ENCODE results near the gene PLA2G2D.

Gene PLA2G2D

DNA sequence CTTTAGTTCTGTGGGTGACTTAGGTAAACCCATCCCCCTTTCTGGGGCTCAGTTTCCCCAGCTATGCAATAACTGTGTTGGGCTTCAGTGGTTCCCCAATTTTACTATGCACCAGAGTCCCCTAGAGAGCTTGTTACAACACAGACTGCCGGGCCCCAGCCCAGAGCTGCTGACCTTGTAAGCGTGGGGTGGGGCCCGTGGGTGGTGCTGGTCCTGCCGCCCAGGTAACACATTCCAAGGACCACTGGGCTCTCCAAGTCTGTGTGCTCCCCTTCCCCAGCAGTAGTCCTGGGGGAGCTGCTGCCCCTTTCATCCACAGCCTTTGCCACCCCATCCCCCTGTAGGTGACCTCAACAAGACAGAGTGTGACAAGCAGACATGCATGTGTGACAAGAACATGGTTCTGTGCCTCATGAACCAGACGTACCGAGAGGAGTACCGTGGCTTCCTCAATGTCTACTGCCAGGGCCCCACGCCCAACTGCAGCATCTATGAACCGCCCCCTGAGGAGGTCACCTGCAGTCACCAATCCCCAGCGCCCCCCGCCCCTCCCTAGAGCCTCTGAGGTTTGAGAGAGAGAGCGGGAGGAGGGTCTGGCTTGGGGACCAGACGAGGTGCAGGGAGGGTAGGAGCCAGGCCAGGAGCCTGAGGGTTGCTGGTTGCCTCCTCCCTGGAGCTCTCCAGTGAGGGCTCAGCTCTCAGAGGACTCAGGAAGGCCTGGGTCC lies 28.7 kb upstream of the PLA2G2D start:
- Mint-ChIP-seq H3K36me3 (ENCODE audit: low read depth) (no peaks in the 10 kb centered on the region), H3K27me3 (ENCODE audit: low read depth) (peaks cover 11% of the 10 kb centered on the region), H3K4me3 (no peak overlapping the region), H3K9me3 (no peaks in the 10 kb centered on the region), H3K27ac (no peak overlapping the region), H3K4me1 (peaks cover 8% of the 10 kb centered on the region)
- TF ChIP-seq, protein P1, sequence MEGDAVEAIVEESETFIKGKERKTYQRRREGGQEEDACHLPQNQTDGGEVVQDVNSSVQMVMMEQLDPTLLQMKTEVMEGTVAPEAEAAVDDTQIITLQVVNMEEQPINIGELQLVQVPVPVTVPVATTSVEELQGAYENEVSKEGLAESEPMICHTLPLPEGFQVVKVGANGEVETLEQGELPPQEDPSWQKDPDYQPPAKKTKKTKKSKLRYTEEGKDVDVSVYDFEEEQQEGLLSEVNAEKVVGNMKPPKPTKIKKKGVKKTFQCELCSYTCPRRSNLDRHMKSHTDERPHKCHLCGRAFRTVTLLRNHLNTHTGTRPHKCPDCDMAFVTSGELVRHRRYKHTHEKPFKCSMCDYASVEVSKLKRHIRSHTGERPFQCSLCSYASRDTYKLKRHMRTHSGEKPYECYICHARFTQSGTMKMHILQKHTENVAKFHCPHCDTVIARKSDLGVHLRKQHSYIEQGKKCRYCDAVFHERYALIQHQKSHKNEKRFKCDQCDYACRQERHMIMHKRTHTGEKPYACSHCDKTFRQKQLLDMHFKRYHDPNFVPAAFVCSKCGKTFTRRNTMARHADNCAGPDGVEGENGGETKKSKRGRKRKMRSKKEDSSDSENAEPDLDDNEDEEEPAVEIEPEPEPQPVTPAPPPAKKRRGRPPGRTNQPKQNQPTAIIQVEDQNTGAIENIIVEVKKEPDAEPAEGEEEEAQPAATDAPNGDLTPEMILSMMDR (IDR thresholded peaks at IDR 0.05; ENCODE audit: unreplicated experiment in 3 of 3): no peak

- peak overlapping the region in 1 of 3 experiments; percentile 29 for H3K4me3 Mint-ChIP-seq
- no peak overlapping the region for H3K27ac Mint-ChIP-seq
- H3K27me3 Mint-ChIP-seq (ENCODE audit: low read depth): peaks cover 16% of the 10 kb centered on the region
- no peaks in the 10 kb centered on the region for H3K36me3 Mint-ChIP-seq (ENCODE audit: low read depth)
- H3K4me1 Mint-ChIP-seq: no peaks in the 10 kb centered on the region
- H3K9me3 Mint-ChIP-seq: no peaks in the 10 kb centered on the region
- TF ChIP-seq, protein P1 (IDR thresholded peaks at IDR 0.05; ENCODE audit: unreplicated experiment in 3 of 3): no peak
Observed at GRCh38 chr1:20143734-20144565, 24.6 kb upstream of the PLA2G2D start.

GRCh38 chr1:20143318-20143717 lies 24.0 kb upstream of the PLA2G2D start:
- Mint-ChIP-seq H3K27ac (no peak overlapping the region), H3K36me3 (ENCODE audit: low read depth) (no peaks in the 10 kb centered on the region)
- TF ChIP-seq, protein P1 (IDR thresholded peaks at IDR 0.05; ENCODE audit: unreplicated experiment in 3 of 3): no peak

DNA sequence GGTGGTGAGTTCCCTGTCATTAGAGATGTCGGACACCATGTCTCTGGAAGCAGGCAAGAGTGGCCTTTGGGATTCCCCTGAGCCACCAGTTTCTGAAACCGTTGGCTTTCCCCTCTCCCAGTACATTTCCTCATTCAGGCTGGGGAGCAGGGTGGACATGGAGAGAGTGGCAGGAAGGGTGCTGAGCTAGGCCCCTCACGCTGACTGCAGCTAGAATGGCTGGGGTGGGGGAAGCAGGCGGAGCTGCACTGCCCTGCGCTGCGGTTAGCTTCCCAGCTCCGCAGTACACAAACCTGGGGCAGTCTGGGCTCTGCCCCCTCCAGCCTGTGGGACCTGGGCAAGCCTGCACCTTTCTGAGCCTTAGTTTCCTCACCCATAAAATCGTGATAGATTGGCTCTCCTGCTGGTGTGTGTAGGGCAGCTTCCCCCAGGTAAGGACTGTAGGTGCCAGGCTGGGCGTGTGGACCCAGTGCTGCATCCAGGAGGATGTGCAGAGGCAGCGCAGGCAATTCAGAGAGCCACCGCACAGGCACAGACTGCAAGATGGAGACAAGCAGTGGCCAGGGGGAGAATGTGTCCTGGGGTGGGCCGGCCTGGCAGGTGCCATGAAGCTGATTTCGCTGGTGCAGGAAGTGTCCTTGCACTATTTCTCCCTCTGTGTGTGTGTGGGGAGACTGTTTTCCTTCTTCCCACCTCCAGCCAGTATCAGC lies 22.8 kb upstream of the PLA2G2D start:
- no peak overlapping the region for H3K4me3 Mint-ChIP-seq
- TF ChIP-seq, protein P1 (IDR thresholded peaks at IDR 0.05; ENCODE audit: unreplicated experiment in 3 of 3): no peak
- H3K9me3 Mint-ChIP-seq: no peaks in the 10 kb centered on the region
- H3K27me3 Mint-ChIP-seq (ENCODE audit: low read depth): peaks cover 14% of the 10 kb centered on the region
- no peaks in the 10 kb centered on the region for H3K4me1 Mint-ChIP-seq
- no peaks in the 10 kb centered on the region for H3K36me3 Mint-ChIP-seq (ENCODE audit: low read depth)
- H3K27ac Mint-ChIP-seq: no peak overlapping the region

More at GRCh38 chr1:20143318-20143717, 24.0 kb upstream of the PLA2G2D start:
- no peaks in the 10 kb centered on the region for H3K4me1 Mint-ChIP-seq
- no peak overlapping the region for H3K4me3 Mint-ChIP-seq
- peaks cover 14% of the 10 kb centered on the region for H3K27me3 Mint-ChIP-seq (ENCODE audit: low read depth)
- no peaks in the 10 kb centered on the region for H3K9me3 Mint-ChIP-seq

DNA sequence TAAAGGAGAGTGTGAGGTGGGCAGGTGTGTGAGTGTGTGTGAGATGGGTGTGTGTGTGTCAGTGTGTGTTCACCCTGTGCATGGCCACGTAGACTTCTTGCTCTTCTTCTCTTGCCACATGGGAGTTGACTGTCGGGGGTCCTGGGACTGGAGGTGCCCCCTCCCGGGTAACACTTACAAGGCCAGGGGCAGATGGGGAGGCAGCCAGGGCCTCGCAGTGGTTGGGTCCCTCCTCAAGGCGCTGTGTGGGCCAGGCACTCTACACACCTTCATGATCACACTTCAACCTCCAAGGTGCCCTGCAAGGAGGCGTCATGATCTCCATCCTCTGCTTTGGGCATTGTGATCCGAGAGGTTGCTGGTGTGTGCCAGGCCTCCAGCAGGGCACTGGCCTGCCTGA lies 22.1 kb upstream of the PLA2G2D start:
- Mint-ChIP-seq H3K36me3 (ENCODE audit: low read depth) (no peaks in the 10 kb centered on the region), H3K27ac (no peak overlapping the region), H3K4me3 (no peak overlapping the region), H3K27me3 (ENCODE audit: low read depth) (peaks cover 14% of the 10 kb centered on the region), H3K4me1 (no peaks in the 10 kb centered on the region), H3K9me3 (no peaks in the 10 kb centered on the region)
- TF ChIP-seq, protein P1 (IDR thresholded peaks at IDR 0.05; ENCODE audit: unreplicated experiment in 3 of 3): no peak

Data from nephron (organoid).